ENCODE results near the gene MED25. TPM values are rescaled to one million over a fixed set of nuclear protein-coding genes. Genes with fewer than 3 reads are reported as not detected.

Gene MED25
- total RNA-seq, 2 donors from 2014 or later = 38.4 to 173 TPM

GRCh38 chr19:49843265-49843664, 25.2 kb downstream of the MED25 start:
- H3K36me3 ChIP-seq = no peaks in the 10 kb centered on the region
- 95% methylated on average over 3 of the region's 3 CpGs for WGBS
- no peak for TF ChIP-seq POLR2AphosphoS5 (IDR thresholded peaks at IDR 0.05)
- TF ChIP-seq POLR2A (IDR thresholded peaks at IDR 0.05) = no peak
- no peak for TF ChIP-seq CTCF (IDR thresholded peaks at IDR 0.05)

GRCh38 chr19:49844138-49845095, 26.3 kb downstream of the MED25 start:
- H3K4me1 ChIP-seq (replicated peaks) = no peaks in the 10 kb centered on the region
- no peak overlapping the region for H3K4me3 ChIP-seq
- no peaks in the 10 kb centered on the region for H3K36me3 ChIP-seq
- WGBS = 87% methylated on average over 18 of the region's 18 CpGs
- H3K27me3 ChIP-seq (replicated peaks; ENCODE audit: insufficient read depth) = no peaks in the 10 kb centered on the region
- intact Hi-C loops (cut with DNase I) = no loop called here
- no peaks in the 10 kb centered on the region for H3K9me3 ChIP-seq
- no peak for TF ChIP-seq POLR2A (IDR thresholded peaks at IDR 0.05)
- no peak for TF ChIP-seq POLR2AphosphoS5 (IDR thresholded peaks at IDR 0.05)
- TF ChIP-seq CTCF (IDR thresholded peaks at IDR 0.05) = no peak
- no peak overlapping the region for H3K27ac ChIP-seq
- no peak for DNase-seq (ENCODE audit: low spot score)

More at GRCh38 chr19:49843265-49843664, 25.2 kb downstream of the MED25 start:
- no peaks in the 10 kb centered on the region for H3K9me3 ChIP-seq
- H3K4me1 ChIP-seq (replicated peaks) = no peaks in the 10 kb centered on the region
- DNase-seq (ENCODE audit: low spot score) = no peak
- H3K27ac ChIP-seq = no peak overlapping the region
- intact Hi-C loops (cut with DNase I) = no loop called here
- H3K27me3 ChIP-seq (replicated peaks; ENCODE audit: insufficient read depth) = no peaks in the 10 kb centered on the region
- H3K4me3 ChIP-seq = no peak overlapping the region

GRCh38 chr19:49845414-49845813, 27.3 kb downstream of the MED25 start:
- intact Hi-C loops (cut with DNase I) = no loop called here
- no peak for DNase-seq (ENCODE audit: low spot score)
- no peaks in the 10 kb centered on the region for H3K27me3 ChIP-seq (replicated peaks; ENCODE audit: insufficient read depth)
- H3K36me3 ChIP-seq = no peaks in the 10 kb centered on the region
- no peaks in the 10 kb centered on the region for H3K9me3 ChIP-seq
- H3K4me3 ChIP-seq = no peak overlapping the region
- H3K27ac ChIP-seq = no peak overlapping the region
- H3K4me1 ChIP-seq (replicated peaks) = no peaks in the 10 kb centered on the region
- 64% methylated on average over 3 of the region's 3 CpGs for WGBS
- TF ChIP-seq CTCF (IDR thresholded peaks at IDR 0.05) (no peak), POLR2A (IDR thresholded peaks at IDR 0.05) (no peak), POLR2AphosphoS5 (IDR thresholded peaks at IDR 0.05) (no peak)

- Histone ChIP-seq H3K9me3 (no peaks in the 10 kb centered on the region), H3K36me3 (no peaks in the 10 kb centered on the region), H3K27ac (no peak overlapping the region), H3K27me3 (replicated peaks; ENCODE audit: insufficient read depth) (no peaks in the 10 kb centered on the region), H3K4me3 (no peak overlapping the region), H3K4me1 (replicated peaks) (no peaks in the 10 kb centered on the region)
- DNase-seq (ENCODE audit: low spot score) = no peak
- TF ChIP-seq CTCF (IDR thresholded peaks at IDR 0.05) (no peak), POLR2A (IDR thresholded peaks at IDR 0.05) (no peak), POLR2AphosphoS5 (IDR thresholded peaks at IDR 0.05) (no peak)
- 78% methylated on average over 5 of the region's 5 CpGs for WGBS
- intact Hi-C loops (cut with DNase I) = no loop called here
These were observed 28.3 kb downstream of the MED25 start for GRCh38 chr19:49846408-49846807.

All from prostate gland (tissue), 2 donors.